ENCODE results near the gene HCLS1. TPM values are rescaled to one million over a fixed set of nuclear protein-coding genes. Genes with fewer than 3 reads are reported as not detected.

HCLS1 gene
- total RNA-seq (2014; rRNA removed; shearing (Covaris generic)): 0.45 TPM in 1 of 2 replicates, not detected in the other

DNA sequence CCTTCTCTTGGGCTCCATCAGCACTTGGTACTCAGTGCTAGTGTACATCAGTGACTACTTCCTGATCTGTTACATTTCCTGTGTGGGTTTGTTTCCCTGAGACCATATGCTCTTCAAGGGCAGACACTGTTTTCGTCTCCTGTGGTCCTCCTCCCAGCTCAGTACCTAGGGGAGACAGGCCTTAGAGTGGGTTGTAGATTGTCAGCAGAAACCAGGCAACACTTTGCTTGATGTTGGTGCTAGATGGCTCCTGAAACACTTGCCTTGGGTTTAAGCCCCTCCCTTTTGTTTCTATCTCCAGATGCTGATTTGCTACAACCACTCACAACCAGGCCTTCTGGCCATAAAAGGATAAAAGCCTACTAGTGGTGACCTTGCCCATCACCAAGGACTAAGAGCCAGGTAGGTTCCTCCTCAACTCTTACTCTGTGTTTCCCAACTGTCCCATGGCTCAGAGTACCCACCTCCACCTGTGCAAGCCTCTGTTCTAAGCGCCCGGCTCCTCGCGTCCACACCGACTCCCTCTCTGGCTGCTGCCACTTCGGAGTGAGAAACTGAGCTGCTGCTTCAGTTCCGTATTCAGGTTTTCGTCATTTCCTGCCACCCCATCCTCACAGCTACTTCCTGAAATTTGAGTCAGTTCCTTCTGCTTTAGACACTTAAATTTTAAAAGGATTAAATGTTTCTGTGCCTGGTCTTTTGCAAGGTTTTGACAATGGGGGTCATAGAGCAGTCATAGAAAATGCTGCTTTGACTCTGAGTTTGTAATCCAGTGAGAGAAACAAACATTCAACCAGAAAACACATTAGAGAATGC is at the start of gene HCLS1:
Gene HCLS1 (minus strand): TSS at position 548 of the 816 bp plus-strand sequence. CDS start 2,556 bp downstream, outside the sequence.

DNA sequence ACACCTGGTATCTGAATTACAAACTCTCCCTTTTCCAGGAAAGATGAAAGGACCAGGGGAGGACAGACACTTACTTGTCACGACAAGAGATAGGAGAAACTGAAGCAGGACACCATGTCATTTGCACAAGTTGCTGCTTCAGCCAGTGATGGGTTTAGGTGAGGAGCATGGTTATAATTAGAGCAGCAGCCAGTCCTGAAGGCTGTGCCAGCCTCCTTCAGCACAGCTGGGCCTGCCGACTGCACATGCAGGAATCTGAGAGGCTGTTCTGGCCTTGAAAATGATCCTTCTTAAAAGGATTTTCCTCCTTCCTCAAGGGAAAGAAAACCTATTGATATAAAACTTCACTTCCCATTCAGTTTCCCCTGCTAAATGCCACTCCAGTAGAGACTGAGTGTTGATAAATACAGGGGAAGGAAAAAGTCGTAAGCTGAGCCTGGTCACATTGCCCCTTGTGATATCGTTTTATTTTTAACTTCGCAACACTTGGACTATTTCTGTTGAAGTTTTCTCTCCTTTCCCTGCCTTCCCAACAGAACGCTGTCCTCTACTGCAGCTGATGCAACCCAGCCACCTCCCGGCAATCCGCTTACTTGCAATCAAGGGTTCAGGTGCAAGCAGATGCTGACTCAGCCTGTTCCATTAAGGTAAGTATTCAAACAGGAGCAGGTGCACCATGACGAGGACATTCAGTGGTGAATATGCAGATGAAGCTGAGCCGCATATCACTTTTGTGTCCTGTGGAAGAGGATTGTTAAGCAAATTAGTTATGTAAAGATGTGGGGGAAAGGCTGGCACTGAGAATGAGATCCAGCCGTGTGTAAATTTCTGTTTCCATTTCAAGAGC is 67.6 kb downstream of the HCLS1 start, which contains the start of gene FBXO40:
Gene FBXO40 (plus strand): TSS at position 524 of the 847 bp plus-strand sequence. CDS start 27,197 bp downstream, outside the sequence.

Small RNA genes within 50 kb of the gene (small RNA-seq; reads per million reads assigned to genes)
- gene RNU4-62P: not detected

Other genes starting within 250 kb of the HCLS1 start
- gene POLQ, start 114.9 kb downstream of the HCLS1 start, total RNA-seq (2014; rRNA removed; shearing (Covaris generic)): 10.4 and 13.3 TPM in 2 replicates
- gene ARGFX, start 93.0 kb downstream of the HCLS1 start, total RNA-seq (2014; rRNA removed; shearing (Covaris generic)): not detected in 2 replicates
- gene FBXO40, start 67.5 kb downstream of the HCLS1 start, total RNA-seq (2014; rRNA removed; shearing (Covaris generic)): not detected in 2 replicates
- gene GOLGB1, start 88.8 kb upstream of the HCLS1 start, total RNA-seq (2014; rRNA removed; shearing (Covaris generic)): 36.6 and 38.9 TPM in 2 replicates
- 33.5 and 45.1 TPM in 2 replicates for gene IQCB1, start 174.2 kb upstream of the HCLS1 start, total RNA-seq (2014; rRNA removed; shearing (Covaris generic))
- 2.8 and 4.6 TPM in 2 replicates for gene EAF2, start 174.3 kb upstream of the HCLS1 start, total RNA-seq (2014; rRNA removed; shearing (Covaris generic))
- gene SLC15A2, start 233.5 kb upstream of the HCLS1 start, total RNA-seq (2014; rRNA removed; shearing (Covaris generic)): 0.08 TPM in 1 of 2 replicates, not detected in the other

All from A375 (cell line).